ENCODE measurements around the gene HNRNPC. TPM values are rescaled to one million over a fixed set of nuclear protein-coding genes. Genes with fewer than 3 reads are reported as not detected.
A peak's percentile ranks its signal among the peaks of the same experiment; 100 is the strongest.

HNRNPC gene
- total RNA-seq (671 and 885 TPM in 2 replicates), polyA plus RNA-seq (543 and 766 TPM in 2 replicates), polyA minus RNA-seq (ENCODE audit: low replicate concordance) (348 and 524 TPM in 2 replicates)
- polyA plus RNA-seq (2012) = 469 and 630 TPM in 2 replicates

GRCh38 chr14:21269252-21270046 lies at the start of gene HNRNPC:
HNRNPC (minus strand) TSS chr14:21269442; CDS start chr14:21234193, 35,249 bp downstream.
- Histone ChIP-seq H3K9ac (ENCODE audit: insufficient read depth, low read length) (peak within 1 kb of the TSS; percentile 93), H3K27me3 (ENCODE audit: control insufficient read depth, insufficient read depth, low read length) (no peaks in the 10 kb centered on the region), H2AFZ (ENCODE audit: low read length) (peak within 1 kb of the TSS; percentile 54), H4K20me1 (ENCODE audit: control insufficient read depth, extremely low read depth, insufficient read depth, low read length) (peaks cover 9% of the 10 kb centered on the region), H3K4me3 (replicated peaks in 1 of 4; ENCODE audit: control extremely low read depth in 1 of 4, insufficient read depth in 1 of 4, low read depth in 3 of 4, low read length in 4 of 4) (peak within 1 kb of the TSS; percentile 85 to 99 (median 89)), H3K27ac (ENCODE audit: insufficient read depth, low read length) (peak within 1 kb of the TSS; percentile 98), H3K4me2 (ENCODE audit: extremely low read depth, insufficient read depth, low read length) (peak within 1 kb of the TSS; percentile 98), H3K79me2 (ENCODE audit: control insufficient read depth, insufficient read depth, low read length) (peaks cover 48% of the 10 kb centered on the region), H3K9me3 (ENCODE audit: control insufficient read depth, insufficient read depth, low read depth, low read length) (no peaks in the 10 kb centered on the region), H3K36me3 (ENCODE audit: control insufficient read depth, insufficient read depth, low read length) (no peaks in the 10 kb centered on the region), H3K4me1 (ENCODE audit: control insufficient read depth, extremely low read depth, insufficient read depth, low read length) (peaks cover 10% of the 10 kb centered on the region)
- TF ChIP-seq EZH2 (IDR thresholded peaks at IDR 0.05; ENCODE audit: low read length, missing control alignments) = no peak
- TF ChIP-seq, protein P1, sequence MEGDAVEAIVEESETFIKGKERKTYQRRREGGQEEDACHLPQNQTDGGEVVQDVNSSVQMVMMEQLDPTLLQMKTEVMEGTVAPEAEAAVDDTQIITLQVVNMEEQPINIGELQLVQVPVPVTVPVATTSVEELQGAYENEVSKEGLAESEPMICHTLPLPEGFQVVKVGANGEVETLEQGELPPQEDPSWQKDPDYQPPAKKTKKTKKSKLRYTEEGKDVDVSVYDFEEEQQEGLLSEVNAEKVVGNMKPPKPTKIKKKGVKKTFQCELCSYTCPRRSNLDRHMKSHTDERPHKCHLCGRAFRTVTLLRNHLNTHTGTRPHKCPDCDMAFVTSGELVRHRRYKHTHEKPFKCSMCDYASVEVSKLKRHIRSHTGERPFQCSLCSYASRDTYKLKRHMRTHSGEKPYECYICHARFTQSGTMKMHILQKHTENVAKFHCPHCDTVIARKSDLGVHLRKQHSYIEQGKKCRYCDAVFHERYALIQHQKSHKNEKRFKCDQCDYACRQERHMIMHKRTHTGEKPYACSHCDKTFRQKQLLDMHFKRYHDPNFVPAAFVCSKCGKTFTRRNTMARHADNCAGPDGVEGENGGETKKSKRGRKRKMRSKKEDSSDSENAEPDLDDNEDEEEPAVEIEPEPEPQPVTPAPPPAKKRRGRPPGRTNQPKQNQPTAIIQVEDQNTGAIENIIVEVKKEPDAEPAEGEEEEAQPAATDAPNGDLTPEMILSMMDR (conservative IDR thresholded peaks at IDR 0.05 in 1 of 2, IDR thresholded peaks at IDR 0.05 in 1 of 2; ENCODE audit: low read depth in 1 of 2, low read length in 2 of 2) = no peak
- DNase-seq (ENCODE audit: low read depth in 2 of 2) = peak; percentile 100

DNA sequence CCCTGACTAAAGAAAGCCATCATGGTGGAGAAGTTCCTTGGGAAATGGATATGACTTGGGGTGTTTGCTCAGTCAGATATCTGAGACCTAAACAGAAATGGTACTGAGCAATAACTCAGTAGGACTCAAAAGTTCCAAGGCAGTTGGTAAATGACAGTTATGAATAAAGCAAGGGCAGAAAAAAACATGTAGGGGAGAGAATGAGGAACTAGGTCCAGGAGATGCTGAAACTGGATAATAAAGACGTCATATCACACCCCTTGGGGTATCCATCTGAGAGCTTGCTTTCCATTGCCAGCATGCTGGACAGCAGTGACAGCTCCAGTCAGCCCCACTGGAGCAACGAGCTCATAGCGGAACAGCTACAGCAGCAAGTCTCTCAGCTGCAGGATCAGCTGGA lies 48.2 kb upstream of the HNRNPC start:
- no peak overlapping the region for H3K4me2 ChIP-seq (ENCODE audit: extremely low read depth, insufficient read depth, low read length)
- no peaks in the 10 kb centered on the region for H3K79me2 ChIP-seq (ENCODE audit: control insufficient read depth, insufficient read depth, low read length)
- no peaks in the 10 kb centered on the region for H3K36me3 ChIP-seq (ENCODE audit: control insufficient read depth, insufficient read depth, low read length)
- H3K9ac ChIP-seq (ENCODE audit: insufficient read depth, low read length) = no peak overlapping the region
- no peaks in the 10 kb centered on the region for H3K9me3 ChIP-seq (ENCODE audit: control insufficient read depth, insufficient read depth, low read depth, low read length)
- H3K4me3 ChIP-seq (replicated peaks in 1 of 4; ENCODE audit: control extremely low read depth in 1 of 4, insufficient read depth in 1 of 4, low read depth in 3 of 4, low read length in 4 of 4) = no peak overlapping the region
- no peak overlapping the region for H3K27ac ChIP-seq (ENCODE audit: insufficient read depth, low read length)
- TF ChIP-seq EZH2 (IDR thresholded peaks at IDR 0.05; ENCODE audit: low read length, missing control alignments) = no peak
- TF ChIP-seq, protein P1 (conservative IDR thresholded peaks at IDR 0.05 in 1 of 2, IDR thresholded peaks at IDR 0.05 in 1 of 2; ENCODE audit: low read depth in 1 of 2, low read length in 2 of 2) = no peak
- DNase-seq (ENCODE audit: low read depth in 2 of 2) = no peak
- peaks cover 13% of the 10 kb centered on the region for H3K27me3 ChIP-seq (ENCODE audit: control insufficient read depth, insufficient read depth, low read length)
- no peaks in the 10 kb centered on the region for H3K4me1 ChIP-seq (ENCODE audit: control insufficient read depth, extremely low read depth, insufficient read depth, low read length)
- H4K20me1 ChIP-seq (ENCODE audit: control insufficient read depth, extremely low read depth, insufficient read depth, low read length) = no peaks in the 10 kb centered on the region
- H2AFZ ChIP-seq (ENCODE audit: low read length) = no peak overlapping the region

GRCh38 chr14:21313512-21313911 lies 44.3 kb upstream of the HNRNPC start:
- Histone ChIP-seq H3K9me3 (ENCODE audit: control insufficient read depth, insufficient read depth, low read depth, low read length) (no peaks in the 10 kb centered on the region), H3K79me2 (ENCODE audit: control insufficient read depth, insufficient read depth, low read length) (no peaks in the 10 kb centered on the region), H3K4me3 (replicated peaks in 1 of 4; ENCODE audit: control extremely low read depth in 1 of 4, insufficient read depth in 1 of 4, low read depth in 3 of 4, low read length in 4 of 4) (no peak overlapping the region), H4K20me1 (ENCODE audit: control insufficient read depth, extremely low read depth, insufficient read depth, low read length) (no peaks in the 10 kb centered on the region), H3K4me2 (ENCODE audit: extremely low read depth, insufficient read depth, low read length) (no peak overlapping the region), H3K36me3 (ENCODE audit: control insufficient read depth, insufficient read depth, low read length) (no peaks in the 10 kb centered on the region), H3K9ac (ENCODE audit: insufficient read depth, low read length) (no peak overlapping the region), H3K27me3 (ENCODE audit: control insufficient read depth, insufficient read depth, low read length) (peaks cover 8% of the 10 kb centered on the region), H2AFZ (ENCODE audit: low read length) (no peak overlapping the region), H3K27ac (ENCODE audit: insufficient read depth, low read length) (no peak overlapping the region), H3K4me1 (ENCODE audit: control insufficient read depth, extremely low read depth, insufficient read depth, low read length) (no peaks in the 10 kb centered on the region)
- TF ChIP-seq, protein P1 (conservative IDR thresholded peaks at IDR 0.05 in 1 of 2, IDR thresholded peaks at IDR 0.05 in 1 of 2; ENCODE audit: low read depth in 1 of 2, low read length in 2 of 2) = no peak
- no peak for TF ChIP-seq EZH2 (IDR thresholded peaks at IDR 0.05; ENCODE audit: low read length, missing control alignments)
- DNase-seq (ENCODE audit: low read depth in 2 of 2) = no peak

All from fibroblast of lung (primary cell).